NCI-H2029 treated with DMSO at 0.1 percent for 48 hours (cell line): ENCODE results near the gene ZNF630.
"Not testable (repeated sequence)": the region's sequence is repeated elsewhere in the genome, so short reads cannot be mapped to it uniquely, and the experiment has no call there.

Experiments used
- DNase-seq: peaks from one replicate; lab custom pipeline; 2025; lab: John Stamatoyannopoulos, UW

ZNF630 gene

DNA sequence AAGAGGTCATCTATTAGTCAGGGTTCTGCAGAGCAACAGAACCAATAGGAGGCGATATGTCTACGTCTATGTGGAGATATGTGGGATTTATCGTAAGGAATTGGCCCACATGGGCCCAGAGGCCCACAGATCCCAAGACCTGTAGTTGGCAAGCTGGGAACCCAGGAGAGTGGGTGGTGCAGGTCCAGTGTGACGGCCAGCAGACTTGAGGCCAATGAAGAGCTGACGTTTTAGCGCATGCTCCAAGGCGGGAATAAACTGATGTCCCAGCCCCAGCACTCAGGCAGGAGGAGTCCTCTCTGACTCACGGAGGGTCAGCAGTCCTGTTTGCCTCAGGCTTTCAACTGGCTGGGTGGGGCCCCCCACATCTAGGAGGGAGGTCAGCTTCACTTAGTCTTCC, 43.3 kb downstream of the ZNF630 start:
- no peak for DNase-seq

DNA sequence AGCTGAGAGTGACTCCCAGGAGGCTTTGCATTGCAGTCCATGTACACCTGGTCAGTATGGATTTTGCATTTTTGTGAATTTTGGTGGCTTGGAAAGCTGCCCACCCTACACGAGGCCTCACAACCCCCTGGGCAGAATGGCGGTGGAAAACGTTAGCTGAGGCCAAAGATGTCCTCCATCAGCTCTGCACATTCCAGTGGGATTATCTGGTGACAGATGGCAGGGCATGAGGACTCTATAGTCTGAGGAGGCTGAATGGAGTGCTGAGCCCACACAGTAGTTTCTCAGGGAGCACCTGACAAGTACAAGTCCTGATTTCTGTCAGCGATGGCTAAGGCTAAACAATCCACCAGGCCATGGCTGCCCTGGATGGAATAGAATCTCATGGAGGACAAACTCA, 43.9 kb downstream of the ZNF630 start:
- not testable (repeated sequence) for DNase-seq

DNA sequence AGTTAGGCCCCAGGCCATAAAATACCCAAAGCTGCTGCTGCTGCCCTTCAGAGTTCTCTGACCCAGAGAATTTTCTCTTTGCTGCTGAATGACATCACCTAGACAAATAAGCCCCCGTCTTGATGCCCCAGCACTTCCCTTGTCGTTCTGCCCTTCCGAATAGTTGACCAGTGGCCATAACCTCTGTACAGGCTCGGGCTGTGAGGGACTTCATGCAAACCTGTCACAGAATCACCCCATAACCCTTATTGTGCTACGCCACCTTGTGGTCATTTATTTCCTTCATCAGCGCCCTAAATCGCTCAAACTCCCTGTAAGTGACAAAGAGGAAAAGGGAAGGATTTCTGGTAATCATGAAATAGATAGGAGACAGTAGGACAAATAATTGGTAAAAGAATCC, 45.9 kb downstream of the ZNF630 start:
- peak; percentile 25 for DNase-seq

DNA sequence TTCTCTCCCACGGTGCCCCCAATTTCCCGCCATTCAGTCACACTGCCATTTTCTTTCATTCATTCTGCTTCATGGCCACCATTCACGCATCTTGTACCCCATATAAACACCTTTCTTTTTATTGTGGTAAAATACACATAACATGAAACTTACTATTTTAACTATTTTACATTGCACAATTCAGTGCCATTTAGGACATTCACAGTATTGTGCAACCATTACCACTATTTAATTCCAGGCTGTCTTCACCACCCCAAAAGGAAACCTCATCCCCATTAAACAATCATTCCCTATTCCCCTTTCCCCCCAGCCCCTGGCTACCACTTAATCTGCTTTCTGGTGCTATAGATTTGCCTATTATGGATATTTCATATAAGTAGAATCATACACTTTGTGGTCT, 48.7 kb downstream of the ZNF630 start:
- no peak for DNase-seq

- DNase-seq, result no peak
Observed at GRCh38 chrX:48022100-48022499, 49.3 kb downstream of the ZNF630 start.

- peak; percentile 62 for DNase-seq
Observed at GRCh38 chrX:48021026-48021900, 50.2 kb downstream of the ZNF630 start.

GRCh38 chrX:48020472-48020871, 51.0 kb downstream of the ZNF630 start:
- not testable (repeated sequence) for DNase-seq

- not testable (repeated sequence) for DNase-seq
Observed at GRCh38 chrX:48019892-48020291, 51.5 kb downstream of the ZNF630 start.

DNA sequence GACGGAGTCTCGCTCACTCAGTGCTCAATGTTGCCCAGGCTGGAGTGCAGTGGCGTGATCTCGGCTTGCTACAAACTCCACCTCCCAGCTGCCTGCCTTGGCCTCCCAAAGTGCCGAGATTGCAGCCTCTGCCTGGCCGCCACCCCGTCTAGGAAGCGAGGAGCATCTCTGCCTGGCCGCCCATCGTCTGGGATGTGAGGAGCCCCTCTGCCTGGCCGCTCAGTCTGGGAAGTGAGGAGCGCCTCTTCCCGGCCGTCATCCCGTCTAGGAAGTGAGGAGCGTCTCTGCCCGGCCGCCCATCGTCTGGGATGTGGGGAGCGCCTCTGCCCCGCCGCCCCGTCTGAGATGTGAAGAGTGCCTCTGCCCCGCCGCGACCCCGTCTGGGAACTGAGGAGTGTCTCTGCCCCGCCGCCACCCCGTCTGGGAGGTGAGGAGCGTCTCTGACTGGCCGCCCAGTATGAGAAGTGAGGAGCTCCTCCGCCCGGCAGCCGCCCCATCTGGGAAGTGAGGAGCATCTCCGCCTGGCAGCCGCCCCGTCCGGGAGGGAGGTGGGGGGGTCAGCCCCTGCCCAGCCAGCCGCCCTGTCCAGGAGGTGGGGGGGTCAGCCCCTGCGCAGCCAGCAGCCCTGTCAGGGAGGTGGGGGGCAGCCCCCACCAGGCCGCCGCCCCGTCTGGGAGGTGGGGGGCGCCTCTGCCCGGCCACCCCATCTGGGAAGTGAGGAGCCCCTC, 54.7 kb downstream of the ZNF630 start:
- DNase-seq, result not testable (repeated sequence)

DNA sequence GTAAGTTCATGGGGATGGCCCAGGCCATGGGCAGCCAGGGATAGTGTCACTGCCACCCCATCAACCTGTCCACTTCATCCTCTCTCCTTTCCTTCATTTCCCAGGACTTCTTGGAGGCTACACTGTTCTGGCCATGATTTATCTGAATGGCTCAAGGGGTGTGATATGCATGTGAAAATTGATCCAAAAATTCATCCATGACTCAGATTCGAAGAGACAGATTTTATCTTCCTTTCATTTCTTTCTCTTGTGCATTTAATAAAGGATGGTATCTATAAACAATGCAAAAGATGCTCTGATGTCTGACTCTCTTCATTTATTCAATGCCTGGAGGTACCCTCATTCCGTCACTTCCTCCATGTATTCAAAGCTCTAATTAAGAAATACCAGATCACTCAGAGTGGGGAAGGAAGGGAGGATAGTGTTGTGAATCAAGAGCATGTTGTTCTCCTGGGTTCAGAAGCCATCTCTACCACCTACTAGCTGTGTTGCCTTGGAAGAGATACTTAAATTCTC, 61.9 kb downstream of the ZNF630 start:
- not testable (repeated sequence) for DNase-seq
